Activated gamma-delta T cell (primary cell): ENCODE measurements around the gene ZXDC.

Experiments used
- DNase-seq: peaks from one replicate; lab custom pipeline; 2025; lab: John Stamatoyannopoulos, UW

The ZXDC gene

DNA sequence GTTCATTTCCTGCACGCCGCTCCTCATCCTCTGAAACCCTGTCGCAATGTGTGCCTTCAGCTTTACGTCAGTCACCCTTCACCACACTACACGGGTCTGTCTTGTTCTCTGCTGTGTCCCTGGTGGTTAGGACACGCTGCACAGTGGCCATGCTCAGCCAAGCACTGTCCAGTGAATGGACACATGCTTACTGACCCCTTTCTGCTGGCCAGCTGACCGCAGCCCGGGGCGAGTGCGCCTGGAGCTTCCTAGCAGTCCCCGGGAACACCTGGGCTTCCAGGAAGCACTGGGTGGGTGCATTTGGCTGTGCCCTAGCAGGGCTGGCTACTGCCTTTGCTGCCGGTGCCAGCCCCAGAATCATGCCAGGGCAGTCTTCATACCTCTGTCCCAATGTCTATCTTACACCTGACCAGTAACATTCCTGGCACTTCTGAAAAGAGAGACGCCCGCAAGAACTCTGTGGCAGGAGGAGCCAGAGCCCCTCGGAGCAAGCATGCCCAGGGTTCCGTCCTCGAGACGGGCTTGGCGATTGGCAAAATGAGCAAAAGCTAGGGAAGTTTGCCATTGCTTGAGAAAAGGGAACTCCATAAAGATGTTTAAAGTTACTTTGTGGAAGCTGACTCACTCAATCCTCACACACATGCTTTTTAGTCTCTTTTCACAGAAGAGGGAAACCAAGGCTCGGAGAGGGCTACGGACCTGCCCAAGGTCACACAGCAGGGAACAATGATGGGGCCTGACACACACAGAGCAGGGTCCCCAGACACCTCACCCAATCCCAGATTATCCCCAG, 15.7 kb upstream of the ZXDC start:
- no peak for DNase-seq

- no peak for DNase-seq
These were observed 14.9 kb upstream of the ZXDC start for GRCh38 chr3:126490619-126491018.

DNA sequence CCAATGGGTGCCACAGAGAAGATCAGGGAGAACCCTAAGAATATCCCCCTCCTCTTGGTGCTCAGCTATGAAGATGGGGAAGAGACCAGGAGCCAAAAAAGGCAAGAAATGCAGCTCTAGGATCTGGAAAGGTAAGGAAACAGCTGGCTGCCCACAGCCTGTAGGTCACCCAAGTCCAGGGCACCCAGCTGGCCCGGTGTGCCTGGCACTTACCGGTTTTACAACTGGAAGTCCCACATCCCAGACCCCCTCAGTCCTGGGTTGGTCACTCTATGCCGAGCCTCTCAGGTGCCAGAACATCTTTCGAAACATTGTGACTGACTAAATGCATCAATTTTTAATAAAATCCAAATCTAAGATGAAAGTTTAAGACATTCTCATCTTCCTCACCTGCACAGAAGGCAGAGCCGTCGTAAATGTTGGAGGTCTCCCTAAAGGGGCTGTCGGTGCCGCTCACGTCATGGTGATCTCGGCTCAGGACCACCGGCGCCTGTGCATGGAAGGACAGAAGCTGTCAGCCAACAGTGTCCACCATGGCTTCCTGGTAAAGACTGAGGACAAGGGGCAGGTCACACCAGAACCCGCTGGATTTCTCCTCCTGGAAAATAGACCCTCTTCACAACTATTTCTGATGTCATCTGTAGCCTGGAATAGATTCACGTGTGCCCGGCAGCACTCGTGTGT, 13.3 kb upstream of the ZXDC start:
- no peak for DNase-seq

DNA sequence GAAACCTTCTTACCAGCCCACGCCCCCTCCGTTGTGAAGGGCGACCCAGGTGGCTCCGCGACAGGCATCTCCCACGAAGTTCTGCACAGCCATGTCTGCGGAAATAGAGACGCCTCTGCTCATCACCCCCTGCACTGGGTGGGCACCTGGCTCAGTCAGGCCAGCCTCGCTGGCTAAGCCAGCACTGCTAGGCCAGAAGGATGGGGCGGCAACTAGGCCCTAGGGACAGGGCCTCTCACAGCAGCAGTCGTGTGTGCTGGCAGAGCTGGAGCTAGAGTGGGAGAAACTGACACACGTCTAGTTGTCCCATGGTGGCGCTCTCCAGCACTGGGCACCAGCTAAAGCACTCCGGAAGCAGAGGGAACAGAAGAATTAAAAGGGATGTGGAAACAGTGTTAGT, 12.5 kb upstream of the ZXDC start:
- no peak for DNase-seq

DNA sequence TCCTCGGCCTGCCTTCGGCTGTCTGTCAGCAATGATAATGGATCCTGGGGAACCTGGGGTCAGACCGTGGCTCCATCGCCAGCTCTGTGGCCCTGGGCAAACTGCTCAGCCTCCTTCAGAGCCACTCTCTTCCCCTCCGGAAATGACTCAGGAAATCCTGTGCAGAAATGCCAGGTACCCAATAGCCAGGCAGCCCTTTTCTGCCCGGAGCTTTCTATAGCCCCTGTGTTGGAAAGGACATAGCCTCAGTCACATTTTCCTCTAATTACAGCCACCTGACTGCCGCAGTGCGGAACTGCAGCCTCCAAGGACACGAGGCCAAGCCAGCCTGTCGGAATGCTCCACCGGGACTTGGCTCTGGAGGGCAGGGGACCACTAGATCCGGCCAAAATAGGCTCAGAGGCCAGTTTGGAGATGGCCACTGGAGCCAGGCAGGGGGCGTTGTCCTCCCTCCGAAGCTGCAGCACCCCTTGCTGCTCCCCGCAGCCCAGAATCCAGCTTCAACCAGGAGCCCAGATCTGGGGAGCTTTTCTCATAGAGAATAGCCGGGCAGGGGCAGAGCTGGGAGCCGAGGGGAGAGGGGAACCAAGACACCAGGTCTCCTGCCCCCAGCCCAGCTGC, 11.6 kb upstream of the ZXDC start:
- no peak for DNase-seq

- no peak for DNase-seq
These were observed 10.7 kb upstream of the ZXDC start for GRCh38 chr3:126486360-126486847.

- DNase-seq: no peak
These were observed 10.3 kb upstream of the ZXDC start for GRCh38 chr3:126485956-126486355.

GRCh38 chr3:126485176-126485897, 9.6 kb upstream of the ZXDC start:
- DNase-seq: no peak

DNA sequence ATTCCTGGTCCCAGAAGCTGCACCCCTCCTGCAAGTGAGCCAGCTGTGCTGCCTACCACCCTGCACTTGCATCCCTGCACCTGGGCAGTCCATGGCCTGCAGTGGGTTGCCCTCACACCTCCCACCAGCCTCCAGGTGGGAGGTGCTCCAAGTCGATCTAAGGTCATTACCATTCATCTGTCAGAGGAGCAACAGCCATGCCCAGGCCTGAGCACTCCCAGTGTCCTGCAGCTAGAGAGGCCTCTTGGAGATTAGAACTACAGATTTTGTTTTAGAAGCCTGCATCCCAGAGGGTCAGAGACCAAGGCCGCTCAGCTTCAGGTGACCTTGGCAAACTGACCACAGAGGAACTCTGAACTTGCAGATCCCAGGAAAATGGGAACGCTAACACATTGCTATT, 9.0 kb upstream of the ZXDC start:
- DNase-seq: no peak

GRCh38 chr3:126484148-126484547, 8.5 kb upstream of the ZXDC start:
- no peak for DNase-seq

- no peak for DNase-seq
These were observed 7.7 kb upstream of the ZXDC start for GRCh38 chr3:126483321-126483761.

DNA sequence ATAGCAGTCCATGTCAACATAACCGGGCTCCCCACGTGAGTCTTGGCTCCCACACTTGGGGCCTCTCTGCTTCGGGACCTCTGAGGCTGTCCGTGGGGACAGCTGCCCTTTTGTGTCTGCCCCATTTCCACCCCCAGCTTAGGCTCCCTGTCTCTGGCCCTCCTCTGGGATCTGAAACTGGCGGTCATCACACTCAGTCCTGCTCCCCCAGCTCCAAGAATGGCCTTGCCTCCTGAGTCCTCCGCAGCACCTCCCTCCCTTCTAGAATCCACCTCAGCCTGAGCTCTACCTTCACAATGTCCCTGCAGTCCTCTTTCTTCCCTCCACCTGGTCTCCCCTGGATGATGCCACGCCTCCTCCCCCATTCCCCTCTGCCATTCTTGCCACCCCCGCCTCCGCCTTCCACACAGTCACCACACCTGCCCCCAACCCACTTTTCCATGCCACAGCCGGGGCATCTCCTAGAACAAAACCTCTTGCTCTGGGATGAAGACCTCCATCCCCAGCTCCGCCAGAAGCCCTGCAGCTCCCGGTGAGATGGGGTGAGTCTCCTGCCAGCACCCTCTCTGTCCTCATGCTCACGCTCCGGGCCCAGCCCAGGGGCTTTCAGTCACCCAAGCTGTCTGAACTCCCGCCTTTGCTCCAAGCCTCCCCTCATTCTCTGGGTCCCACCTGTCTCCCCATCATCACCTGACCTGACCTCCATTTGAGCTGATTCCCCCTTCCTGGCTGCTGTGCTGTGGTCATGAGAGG, 7.0 kb upstream of the ZXDC start:
- DNase-seq: no peak

DNA sequence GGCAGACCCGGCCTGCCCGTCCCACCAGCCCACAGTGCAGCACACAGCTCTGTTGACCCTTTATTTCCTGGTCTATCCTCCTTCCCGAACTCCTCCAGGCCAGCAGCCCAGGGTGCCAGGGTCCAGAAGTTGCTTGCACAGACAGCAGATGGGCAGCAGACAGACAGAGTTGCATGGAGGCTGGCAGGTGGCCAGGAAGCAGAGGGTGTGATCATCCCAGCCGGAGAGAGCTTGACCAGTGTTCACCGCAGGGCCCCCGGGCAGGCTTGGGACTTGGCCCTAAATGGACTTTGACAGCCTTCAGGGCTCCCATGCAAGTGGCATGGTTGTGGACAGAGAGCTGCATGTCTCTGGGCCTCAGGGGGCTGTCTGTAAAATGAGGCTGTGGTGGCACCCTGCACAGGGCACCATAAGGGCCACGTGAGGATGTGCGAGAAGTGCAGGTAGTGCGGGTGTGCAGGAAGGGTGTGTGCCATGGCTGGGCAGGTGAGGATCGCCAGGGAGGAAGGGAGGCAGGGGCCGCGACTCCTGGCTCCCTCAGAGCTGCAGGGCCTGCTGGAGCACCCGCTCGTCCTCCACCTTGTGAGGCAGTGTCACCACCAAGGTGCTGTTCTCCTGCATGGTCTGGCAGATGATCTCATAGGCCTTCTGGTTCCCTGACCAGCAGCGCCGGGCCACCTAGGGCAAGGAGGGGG, 6.3 kb upstream of the ZXDC start:
- no peak for DNase-seq

DNA sequence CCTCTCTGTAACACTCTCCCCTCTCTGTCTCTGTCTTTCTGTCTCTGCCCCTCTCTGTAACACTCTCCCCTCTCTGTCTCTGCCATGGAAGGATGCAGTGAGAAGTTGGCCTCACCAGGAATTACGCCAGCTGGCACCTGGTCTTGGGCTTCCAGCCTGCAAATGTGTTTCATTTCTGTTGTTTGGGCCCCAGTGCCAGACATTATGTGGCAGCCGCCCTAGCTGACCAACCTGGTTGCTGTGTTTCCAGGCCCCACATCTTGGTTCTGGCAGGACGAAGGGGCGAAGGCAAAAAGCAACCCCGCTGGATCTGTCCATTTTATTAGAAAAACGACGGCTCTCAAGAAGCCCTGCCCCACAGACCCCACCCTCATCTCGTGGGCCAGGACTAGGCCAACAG, 5.2 kb upstream of the ZXDC start:
- DNase-seq: no peak

- no peak for DNase-seq
These were observed 4.5 kb upstream of the ZXDC start for GRCh38 chr3:126480206-126480605.

GRCh38 chr3:126479642-126480041, 4.0 kb upstream of the ZXDC start:
- no peak for DNase-seq

DNA sequence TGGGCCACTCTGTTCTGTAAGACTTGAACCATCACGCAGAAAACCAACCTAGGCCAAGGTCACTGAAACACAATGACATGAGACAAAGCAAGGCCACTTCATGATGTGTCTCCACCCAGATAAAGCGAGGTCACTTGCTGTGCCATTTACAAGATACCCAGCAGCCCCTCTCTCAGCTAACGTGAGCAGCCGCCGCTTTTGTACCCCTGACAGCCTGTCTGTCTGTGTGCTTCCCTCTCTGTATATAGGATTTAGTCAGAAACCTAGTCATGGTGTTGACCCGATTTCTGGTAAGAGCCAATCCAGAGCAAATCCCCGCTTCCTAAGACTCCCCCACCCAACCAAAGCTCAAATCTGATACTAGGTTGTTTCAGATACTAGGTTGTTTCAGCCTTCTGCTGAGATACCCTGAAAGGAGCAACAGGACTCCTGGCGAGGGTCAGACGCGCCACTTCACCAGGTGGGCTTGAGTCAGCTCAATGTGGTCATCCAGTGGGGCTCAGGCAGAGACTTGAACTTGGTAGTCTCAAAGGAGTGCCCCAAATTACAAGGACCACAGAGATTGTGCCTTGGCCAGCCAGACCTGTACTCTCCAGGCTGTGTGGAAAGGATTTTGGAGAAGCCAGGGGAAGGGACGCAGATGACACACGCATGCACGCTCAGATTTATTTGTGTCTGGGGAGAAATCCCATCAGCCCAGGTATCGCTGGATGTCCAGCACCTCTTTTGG, 3.1 kb upstream of the ZXDC start:
- DNase-seq: no peak

GRCh38 chr3:126477061-126477380, 1.3 kb upstream of the ZXDC start:
- no peak for DNase-seq

DNA sequence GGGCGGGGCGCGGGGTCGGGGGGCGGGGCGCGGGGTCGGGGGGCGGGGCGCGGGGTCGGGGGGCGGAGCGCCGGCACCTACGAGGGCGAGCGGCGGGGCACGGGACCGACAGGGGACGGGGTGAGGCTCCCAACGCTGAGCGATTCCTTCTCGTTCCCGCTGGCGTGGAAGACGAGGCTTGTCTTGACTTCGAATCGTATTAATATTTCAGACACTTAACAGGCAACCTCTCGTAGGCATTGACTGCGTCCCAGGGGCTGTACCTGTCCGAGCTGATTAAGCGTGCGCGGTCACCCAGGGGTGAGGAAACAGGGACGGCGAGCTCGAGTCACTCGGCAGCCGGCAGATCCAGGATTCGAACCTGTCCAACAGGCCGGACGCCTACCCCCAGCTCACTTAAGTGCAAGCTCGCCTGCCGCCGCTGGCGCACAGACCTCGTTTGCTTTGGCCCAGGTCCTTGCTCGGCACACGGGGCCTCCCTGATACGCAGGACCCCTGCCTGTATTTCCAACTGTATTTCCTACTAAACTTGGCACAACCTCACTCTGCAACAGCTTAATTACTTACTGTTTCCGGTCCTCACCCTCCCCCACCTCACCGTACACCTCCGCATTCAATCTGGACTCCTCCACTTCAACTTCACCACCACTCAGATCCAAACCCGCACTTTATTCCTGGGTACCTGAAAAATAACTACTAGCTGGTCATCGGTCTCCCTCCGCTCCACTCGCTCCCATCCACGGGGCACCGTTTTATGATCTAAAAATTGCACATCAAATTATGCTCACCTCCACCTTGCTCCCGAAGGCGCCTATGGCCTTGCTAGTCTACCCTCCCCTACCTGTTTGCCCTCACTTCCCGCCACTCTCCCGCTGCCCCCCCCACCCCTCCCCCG, 722 bp upstream of the ZXDC start:
- DNase-seq: no peak
